NCI-H345 treated with DMSO at 0.1 percent for 48 hours (cell line): ENCODE measurements around the gene SLC10A7.

Experiments
- DNase-seq: peaks from one replicate; lab custom pipeline; 2025; ENCODE audit not compliant: unreplicated experiment; lab: John Stamatoyannopoulos, UW

Gene SLC10A7

DNA sequence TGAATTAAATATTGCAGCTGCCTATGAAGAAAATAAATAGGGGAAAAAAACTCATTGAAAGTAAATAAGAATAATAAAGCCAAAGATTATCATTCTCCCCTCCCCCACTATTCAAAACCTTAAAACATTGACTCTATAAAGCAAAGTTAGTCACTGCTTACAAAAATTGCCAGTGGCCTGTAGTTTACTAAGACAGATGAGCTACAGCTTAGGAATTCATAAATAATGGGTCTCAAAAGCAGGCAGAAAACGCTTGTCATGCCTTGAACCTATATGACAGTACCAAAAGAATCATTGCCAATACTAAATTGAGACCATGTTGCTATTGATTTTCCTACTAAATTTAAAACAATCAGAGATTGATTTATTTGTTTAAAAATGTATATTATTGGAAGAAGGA is 78.9 kb downstream of the SLC10A7 start:
- no peak for DNase-seq

GRCh38 chr4:146439999-146440398 is 81.7 kb downstream of the SLC10A7 start:
- no peak for DNase-seq

GRCh38 chr4:146439437-146439836 is 82.3 kb downstream of the SLC10A7 start:
- no peak for DNase-seq

GRCh38 chr4:146437778-146438177 is 84.0 kb downstream of the SLC10A7 start:
- no peak for DNase-seq

DNA sequence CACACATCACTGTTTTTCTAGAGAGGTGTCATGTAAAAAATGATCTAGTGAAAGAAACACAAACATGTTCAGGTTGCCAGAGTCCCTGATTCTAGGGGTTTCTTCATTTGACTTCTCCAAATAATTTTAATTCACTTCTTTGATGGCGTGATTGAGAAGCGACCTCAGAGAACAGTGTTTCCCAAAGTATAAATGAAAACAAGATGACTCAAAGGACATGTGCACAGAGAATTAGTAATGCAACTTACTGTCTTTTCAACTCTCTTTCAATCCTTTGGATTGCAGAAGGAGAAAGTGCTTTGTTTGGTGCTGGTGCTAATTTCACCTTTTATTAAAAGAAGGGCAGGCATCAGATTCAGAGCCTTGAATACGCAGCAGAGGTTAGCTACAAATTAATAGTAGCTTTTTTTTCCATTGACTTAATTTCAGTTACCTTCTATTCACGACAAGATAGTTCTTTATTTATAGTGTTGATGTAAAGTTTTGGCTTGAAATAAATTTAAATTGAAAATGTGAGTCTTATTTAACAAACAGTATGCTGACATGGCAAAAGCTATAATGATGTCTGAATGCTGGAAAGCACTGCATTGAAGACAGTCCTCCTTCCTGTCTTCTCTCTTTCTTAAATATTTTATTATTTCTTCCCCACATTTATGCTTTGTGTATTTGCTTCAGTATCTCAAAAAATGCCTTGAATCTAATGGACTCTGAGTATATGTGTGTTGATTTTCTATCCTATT is 85.1 kb downstream of the SLC10A7 start:
- no peak for DNase-seq

DNA sequence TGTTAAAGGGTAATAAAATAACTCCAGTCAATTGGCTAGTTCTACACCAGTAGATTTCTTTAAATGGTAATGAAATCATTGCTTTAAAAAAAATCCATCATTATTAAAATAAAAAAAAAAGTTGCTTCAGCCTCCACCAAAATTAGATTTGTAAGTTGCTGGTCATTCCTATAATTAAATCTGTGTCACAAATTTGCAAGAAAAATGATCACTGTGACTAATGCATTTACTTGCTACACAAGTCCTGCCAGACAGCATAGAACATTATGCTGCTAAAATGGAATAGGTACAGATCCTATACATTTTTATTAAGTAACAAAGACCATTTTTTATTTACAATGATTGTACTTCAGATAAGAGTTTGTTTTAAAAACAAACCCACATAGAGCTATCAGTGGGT is 85.8 kb downstream of the SLC10A7 start:
- DNase-seq, result no peak

DNA sequence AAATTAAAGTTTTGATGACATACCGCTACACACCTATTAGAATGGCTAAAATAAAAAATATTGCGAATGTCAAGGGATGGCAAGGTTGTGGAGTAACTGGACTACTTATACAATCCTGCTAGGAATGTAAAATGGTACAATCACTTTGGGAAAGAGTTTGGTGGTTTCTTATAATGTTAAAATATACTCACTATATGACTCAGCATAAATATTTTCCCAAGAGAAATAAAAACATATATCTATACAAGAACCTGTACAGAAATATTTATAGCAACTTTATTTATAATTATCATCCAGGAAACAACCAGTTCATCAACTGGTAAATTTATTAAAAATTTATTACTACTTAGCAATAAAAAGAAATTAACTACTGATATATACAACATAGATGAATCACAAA is 89.7 kb downstream of the SLC10A7 start:
- no peak for DNase-seq

DNA sequence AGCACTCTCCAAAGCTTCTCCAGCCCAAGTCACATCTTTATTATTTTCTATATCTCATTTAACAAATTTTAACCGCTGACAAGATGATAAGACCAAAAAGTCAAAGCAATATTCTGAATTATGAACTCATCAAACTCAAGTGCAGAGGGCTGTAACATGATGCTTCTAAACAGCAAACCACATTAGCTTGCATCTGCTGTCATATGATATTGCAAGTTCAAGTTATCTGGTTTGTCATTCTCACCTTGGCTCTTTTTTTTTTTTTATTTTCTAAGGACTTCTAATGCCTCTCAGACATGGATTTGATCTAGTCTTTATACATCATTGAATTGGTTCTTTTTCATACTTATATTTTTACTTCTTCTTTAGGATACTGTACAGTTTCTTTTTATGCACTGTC is 93.4 kb downstream of the SLC10A7 start:
- no peak for DNase-seq

DNA sequence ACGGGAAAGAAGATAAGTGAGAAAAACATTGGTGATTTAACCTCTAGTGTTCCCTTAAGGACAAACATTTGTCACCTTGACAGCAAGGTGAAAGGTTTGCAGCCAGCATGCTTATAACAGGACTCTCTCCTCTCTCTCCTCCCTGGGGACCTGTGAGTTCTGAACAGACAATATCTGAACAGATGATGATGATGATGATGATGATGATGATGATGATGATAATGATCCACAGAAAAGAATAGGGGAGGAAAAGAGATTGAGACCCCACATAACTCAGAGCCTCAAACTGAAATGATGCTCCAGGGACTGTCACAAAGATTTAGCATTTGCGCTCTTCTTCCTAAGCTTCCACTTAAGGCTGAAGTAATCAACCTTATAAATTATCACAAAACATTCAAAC is 103.9 kb downstream of the SLC10A7 start:
- no peak for DNase-seq

DNA sequence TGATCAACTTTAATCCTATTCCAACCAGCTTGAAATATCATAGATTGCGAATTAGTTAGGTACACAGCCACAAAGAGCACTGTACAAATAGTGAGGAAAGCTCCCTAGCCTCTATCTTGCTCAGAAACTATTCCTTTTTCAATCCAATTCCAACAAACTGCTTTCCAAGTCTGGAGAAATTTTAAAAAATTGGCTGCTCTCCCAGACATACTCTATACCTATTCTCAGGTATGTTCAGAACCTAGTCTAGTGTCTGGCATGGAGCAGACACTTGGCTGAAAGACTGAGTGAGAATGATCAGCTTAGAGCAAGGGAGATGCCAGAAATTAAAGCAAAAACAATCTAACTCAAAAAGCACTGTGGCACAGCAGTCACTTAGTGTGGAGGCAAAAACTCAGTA is 105.9 kb downstream of the SLC10A7 start:
- no peak for DNase-seq

DNA sequence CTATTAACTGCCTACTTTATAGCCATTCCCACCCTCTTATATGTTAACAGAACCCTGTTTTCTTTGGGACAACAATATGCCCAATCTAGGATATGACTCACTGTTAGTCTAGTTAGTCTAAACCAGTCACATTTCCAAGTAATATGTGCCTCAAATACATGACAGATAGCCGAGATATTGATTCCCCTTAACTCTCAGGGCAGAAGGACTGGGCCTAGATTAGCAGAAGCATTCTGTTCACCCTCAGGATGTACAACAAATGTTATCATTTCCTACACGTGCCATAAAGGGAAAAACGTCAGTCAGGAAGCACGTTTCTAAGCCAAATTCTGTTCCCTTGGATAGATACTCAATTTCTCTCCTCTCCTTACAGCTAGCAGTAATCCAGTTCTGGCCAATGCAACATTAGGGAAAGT is 114.1 kb downstream of the SLC10A7 start:
- DNase-seq, result no peak

- no peak for DNase-seq
Measured at GRCh38 chr4:146407257-146407656, 114.5 kb downstream of the SLC10A7 start.

DNA sequence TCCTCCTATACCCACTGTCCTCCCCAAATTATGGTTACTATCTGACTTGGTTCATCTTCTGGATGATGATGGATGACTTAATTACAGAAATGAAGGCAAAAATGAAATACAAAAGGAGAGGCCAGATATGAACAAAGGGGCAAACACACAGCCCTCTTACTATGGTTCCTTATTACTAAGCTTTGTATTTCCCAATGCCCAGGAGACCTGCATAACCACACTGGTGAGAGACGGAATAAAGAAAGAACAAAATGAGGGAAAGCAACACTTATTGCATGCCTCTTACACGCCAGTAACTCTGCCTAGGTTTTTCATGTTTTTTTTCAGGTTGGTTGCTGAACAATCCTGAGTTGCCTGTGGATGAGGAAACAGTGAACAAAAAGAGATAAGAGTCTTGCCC is 120.5 kb downstream of the SLC10A7 start:
- DNase-seq, result no peak

DNA sequence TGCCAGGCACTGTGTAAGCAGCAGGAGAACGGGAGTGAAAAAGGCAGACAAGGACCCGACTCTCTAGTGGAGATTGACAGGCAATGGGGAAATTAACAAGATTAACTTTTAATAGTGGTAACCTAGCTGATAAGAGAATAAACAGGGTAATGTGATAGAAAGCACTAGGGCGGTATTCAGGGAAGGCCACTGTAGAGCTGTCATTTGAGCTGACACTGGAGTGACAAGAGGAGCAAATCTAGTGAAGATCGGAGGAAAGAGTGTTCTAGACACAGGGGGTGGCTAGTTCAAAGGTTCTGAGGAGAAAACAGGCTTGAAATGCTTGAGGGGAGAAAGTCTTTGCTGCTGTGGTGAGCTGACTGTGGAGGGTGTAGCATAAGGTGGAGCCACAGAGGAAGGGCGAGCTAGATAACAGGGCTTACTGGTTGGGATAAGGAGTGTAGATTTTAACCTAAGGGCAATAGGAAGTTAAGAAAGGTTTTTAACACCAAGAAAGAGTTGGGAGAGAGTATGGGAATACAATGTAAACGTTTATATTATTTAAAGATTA is 122.8 kb downstream of the SLC10A7 start:
- no peak for DNase-seq

GRCh38 chr4:146398404-146398803 is 123.3 kb downstream of the SLC10A7 start:
- no peak for DNase-seq

DNA sequence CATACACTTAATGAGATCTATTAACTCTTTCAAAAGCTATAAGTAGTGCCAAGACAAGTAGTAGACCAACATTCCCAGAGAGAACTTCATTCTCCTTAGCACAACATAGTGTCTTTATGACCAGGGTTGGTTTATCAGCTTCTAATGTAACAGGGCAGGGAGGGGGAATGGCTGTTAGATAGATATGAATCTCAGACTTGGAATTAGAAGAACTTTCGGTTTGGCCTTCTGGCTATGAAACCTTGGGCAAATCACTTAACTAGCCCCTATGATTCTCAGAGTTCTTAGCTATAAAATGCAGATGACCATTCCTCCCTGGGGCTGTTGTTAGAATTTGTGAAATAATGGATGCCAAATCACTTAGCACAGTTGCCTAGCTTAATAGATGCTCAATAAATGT is 132.2 kb downstream of the SLC10A7 start:
- DNase-seq, result no peak

GRCh38 chr4:146382194-146382593 is 139.5 kb downstream of the SLC10A7 start:
- no peak for DNase-seq

- no peak for DNase-seq
Measured at GRCh38 chr4:146381263-146381872, 140.4 kb downstream of the SLC10A7 start.

DNA sequence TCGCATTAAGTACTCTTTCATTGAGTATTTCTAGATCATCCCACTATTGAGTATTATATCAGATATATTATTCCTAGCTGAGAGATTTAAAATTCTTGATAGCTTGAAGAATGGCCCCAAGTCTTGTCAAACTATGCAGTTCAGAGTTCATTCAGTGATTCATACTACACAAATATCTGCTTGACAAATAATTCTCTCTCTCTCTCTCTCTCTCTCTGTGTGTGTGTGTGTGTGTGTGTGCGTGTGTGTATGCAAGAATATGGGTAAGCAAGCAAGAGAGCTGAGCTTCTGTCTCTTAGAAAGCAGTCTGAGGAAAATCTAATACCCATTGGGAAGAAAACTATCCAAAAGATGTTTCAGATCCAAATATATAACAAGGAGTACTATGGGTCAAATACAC is 142.0 kb downstream of the SLC10A7 start:
- DNase-seq, result no peak

DNA sequence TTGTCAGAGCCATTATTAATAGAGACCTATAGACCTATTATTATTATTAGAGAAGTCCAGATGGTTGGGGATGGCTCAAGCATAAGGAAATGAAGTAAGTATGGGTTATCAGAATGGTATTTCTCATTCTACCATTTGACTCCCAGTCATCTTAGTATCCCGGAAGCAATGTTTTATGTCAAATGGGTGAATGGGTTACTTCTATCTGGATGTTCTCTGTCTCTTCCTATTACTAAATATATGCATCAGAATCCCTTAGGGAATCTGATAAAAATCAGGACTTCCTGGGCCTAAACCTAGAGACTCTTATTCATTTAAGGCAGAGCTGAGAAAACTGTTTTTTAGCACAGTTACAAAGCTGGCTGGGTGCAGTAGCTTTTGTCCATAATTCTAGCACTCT is 149.9 kb downstream of the SLC10A7 start:
- no peak for DNase-seq

- DNase-seq, result no peak
Measured at GRCh38 chr4:146370841-146371240, 150.9 kb downstream of the SLC10A7 start.

- no peak for DNase-seq
Measured at GRCh38 chr4:146369446-146369845, 152.3 kb downstream of the SLC10A7 start.

DNA sequence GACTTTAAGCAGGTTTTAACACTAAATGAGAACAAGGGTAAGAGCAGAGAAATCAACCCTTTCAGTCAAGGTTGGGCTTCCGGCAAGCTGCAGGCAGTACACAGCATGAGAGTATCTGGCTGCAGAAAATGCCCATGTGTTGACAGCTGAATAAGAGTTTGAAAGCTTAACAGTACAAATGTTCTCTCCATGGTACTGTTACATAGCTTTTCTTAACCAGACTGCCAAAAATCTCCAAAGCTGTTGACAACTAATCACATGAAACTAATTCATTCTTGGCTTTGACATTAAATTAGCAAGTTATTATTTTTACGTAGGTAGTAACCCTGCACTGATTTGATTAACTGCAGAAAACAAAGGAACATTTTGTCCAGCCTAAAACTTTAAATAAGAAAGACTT is 153.5 kb downstream of the SLC10A7 start:
- no peak for DNase-seq
